ENCODE measurements around the gene GOLPH3L.
"Not testable (repeated sequence)": the region's sequence is repeated elsewhere in the genome, so short reads cannot be mapped to it uniquely, and the experiment has no call there.

GOLPH3L gene

DNA sequence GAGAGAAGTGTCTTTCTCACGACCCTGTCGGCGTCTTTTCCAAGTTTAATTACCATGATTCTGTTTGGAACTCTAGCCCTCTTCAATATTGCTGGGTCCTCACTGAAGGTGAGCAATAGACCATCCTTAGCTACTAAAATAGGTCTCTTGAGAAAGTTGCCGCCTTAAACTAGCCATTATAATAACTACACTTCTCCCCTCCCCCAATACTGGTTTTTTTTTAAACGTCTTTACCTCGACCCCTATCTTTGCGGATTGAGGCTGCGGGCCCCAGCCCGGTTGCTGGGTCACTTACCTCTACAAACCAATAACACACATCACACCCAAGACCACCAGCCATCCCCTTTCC is 68.2 kb downstream of the GOLPH3L start (continued):
- TF ChIP-seq, protein P1, sequence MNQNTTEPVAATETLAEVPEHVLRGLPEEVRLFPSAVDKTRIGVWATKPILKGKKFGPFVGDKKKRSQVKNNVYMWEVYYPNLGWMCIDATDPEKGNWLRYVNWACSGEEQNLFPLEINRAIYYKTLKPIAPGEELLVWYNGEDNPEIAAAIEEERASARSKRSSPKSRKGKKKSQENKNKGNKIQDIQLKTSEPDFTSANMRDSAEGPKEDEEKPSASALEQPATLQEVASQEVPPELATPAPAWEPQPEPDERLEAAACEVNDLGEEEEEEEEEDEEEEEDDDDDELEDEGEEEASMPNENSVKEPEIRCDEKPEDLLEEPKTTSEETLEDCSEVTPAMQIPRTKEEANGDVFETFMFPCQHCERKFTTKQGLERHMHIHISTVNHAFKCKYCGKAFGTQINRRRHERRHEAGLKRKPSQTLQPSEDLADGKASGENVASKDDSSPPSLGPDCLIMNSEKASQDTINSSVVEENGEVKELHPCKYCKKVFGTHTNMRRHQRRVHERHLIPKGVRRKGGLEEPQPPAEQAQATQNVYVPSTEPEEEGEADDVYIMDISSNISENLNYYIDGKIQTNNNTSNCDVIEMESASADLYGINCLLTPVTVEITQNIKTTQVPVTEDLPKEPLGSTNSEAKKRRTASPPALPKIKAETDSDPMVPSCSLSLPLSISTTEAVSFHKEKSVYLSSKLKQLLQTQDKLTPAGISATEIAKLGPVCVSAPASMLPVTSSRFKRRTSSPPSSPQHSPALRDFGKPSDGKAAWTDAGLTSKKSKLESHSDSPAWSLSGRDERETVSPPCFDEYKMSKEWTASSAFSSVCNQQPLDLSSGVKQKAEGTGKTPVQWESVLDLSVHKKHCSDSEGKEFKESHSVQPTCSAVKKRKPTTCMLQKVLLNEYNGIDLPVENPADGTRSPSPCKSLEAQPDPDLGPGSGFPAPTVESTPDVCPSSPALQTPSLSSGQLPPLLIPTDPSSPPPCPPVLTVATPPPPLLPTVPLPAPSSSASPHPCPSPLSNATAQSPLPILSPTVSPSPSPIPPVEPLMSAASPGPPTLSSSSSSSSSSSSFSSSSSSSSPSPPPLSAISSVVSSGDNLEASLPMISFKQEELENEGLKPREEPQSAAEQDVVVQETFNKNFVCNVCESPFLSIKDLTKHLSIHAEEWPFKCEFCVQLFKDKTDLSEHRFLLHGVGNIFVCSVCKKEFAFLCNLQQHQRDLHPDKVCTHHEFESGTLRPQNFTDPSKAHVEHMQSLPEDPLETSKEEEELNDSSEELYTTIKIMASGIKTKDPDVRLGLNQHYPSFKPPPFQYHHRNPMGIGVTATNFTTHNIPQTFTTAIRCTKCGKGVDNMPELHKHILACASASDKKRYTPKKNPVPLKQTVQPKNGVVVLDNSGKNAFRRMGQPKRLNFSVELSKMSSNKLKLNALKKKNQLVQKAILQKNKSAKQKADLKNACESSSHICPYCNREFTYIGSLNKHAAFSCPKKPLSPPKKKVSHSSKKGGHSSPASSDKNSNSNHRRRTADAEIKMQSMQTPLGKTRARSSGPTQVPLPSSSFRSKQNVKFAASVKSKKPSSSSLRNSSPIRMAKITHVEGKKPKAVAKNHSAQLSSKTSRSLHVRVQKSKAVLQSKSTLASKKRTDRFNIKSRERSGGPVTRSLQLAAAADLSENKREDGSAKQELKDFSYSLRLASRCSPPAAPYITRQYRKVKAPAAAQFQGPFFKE (tag by site-specific recombination; IDR thresholded peaks at IDR 0.05; ENCODE audit: borderline replicate concordance), result no peak
- TF ChIP-seq ZFP69B (tag by site-specific recombination; IDR thresholded peaks at IDR 0.05) (peak; percentile 40; the same call in 1 of the 2 replicates), ZNF558 (tag by site-specific recombination; IDR thresholded peaks at IDR 0.05) (no peak)
- TF ChIP-seq, protein P2, sequence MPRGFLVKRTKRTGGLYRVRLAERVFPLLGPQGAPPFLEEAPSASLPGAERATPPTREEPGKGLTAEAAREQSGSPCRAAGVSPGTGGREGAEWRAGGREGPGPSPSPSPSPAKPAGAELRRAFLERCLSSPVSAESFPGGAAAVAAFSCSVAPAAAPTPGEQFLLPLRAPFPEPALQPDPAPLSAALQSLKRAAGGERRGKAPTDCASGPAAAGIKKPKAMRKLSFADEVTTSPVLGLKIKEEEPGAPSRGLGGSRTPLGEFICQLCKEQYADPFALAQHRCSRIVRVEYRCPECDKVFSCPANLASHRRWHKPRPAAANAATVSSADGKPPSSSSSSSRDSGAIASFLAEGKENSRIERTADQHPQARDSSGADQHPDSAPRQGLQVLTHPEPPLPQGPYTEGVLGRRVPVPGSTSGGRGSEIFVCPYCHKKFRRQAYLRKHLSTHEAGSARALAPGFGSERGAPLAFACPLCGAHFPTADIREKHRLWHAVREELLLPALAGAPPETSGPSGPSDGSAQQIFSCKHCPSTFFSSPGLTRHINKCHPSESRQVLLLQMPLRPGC (tag by site-specific recombination; IDR thresholded peaks at IDR 0.05), result 0 out of 2 replicates have a peak, but pooled peaks have one; percentile 5

DNA sequence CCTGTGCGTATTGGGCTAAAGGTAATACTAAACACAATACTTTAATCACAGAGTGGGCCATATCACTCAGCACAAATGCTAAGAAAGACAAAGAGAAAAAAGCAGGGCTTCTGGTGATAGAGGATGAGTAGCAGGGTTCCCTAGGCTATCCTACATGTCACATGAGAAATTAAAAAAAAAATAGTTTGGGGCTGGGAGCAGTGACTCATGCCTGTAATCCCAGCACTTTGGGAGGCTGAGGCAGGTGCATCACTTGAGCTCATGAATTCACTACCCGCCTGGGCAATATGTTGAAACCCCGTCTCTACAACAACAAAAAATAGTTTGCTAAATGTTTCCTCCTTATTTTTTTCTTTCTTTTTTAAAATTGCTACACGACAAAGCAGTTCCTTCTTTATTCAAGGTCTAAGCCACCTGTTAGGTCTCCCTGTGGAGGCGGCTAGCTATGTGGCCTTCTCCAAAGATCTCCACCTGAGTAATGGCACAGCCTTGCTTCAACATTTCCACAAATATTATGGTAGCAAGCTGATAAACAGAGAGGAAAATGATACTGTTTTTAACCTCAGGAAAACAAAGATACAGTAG is 69.0 kb downstream of the GOLPH3L start:
- Histone ChIP-seq H3K27ac (ENCODE audit: extremely low read depth, low read depth, low read length) (no peak overlapping the region), H3K4me1 (ENCODE audit: control insufficient read depth, insufficient read depth, low read length) (no peaks in the 10 kb centered on the region), H3K9me3 (ENCODE audit: control insufficient read depth, insufficient read depth, low read depth, low read length) (no peaks in the 10 kb centered on the region), H3K36me3 (ENCODE audit: control insufficient read depth in 2 of 2, insufficient read depth in 1 of 2, low read length in 2 of 2) (peaks cover 7 to 48% of the 10 kb centered on the region in 2 experiments), H3K4me3 (ENCODE audit: low read depth, low read length) (peak overlapping the region; percentile 77)
- ChIA-PET POLR2A (interaction anchor here (0.5 to 3.0 kb wide), 4 partner anchors 8 to 277 kb away, joined by 3 to 33 read pairs (median 6); partner anchors contain the start of gene MCL1), CTCF (interaction anchor here (0.8 to 1.8 kb wide), 4 partner anchors 8 to 294 kb away, joined by 3 to 10 read pairs (median 6); no protein-coding TSS in a partner anchor)
- TF ChIP-seq YY2 (tag by site-specific recombination; IDR thresholded peaks at IDR 0.05) (no peak), SCRT2 (tag by site-specific recombination; IDR thresholded peaks at IDR 0.05) (peak; percentile 75), ZNF629 (tag by site-specific recombination; IDR thresholded peaks at IDR 0.05) (no peak), FEZF1 (tag by site-specific recombination; IDR thresholded peaks at IDR 0.05) (no peak), SETDB1 (IDR thresholded peaks at IDR 0.05; ENCODE audit: insufficient read length, low read length) (no peak), HOXC10 (CRISPR knock-in tag; IDR thresholded peaks at IDR 0.05) (no peak)
- TF ChIP-seq, protein P2 (tag by site-specific recombination; IDR thresholded peaks at IDR 0.05), result no peak
- TF ChIP-seq, protein P3, sequence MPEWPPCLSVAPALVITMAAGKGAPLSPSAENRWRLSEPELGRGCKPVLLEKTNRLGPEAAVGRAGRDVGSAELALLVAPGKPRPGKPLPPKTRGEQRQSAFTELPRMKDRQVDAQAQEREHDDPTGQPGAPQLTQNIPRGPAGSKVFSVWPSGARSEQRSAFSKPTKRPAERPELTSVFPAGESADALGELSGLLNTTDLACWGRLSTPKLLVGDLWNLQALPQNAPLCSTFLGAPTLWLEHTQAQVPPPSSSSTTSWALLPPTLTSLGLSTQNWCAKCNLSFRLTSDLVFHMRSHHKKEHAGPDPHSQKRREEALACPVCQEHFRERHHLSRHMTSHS (tag by site-specific recombination; IDR thresholded peaks at IDR 0.05), result no peak

DNA sequence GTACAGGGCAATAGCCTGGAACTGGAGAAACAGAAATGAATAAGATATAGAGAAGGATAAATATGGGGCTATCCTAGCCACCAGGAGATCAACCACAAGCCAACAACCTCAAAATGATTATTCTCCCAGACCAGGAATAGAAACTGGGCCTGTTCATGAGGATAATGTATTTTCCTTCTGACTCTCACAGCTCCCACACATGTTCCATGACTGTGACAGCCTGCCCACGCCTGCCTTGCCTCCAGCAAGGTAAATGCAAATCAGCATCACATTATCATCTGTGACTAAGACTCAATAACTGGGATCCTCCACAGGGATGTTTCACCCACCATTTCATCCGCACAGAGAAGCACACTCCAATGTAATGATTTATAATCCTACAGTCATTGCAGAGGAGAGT is 70.8 kb downstream of the GOLPH3L start:
- ChIA-PET POLR2A (no interaction called here), CTCF (no interaction called here)
- H3K27ac ChIP-seq (ENCODE audit: extremely low read depth, low read depth, low read length), result no peak overlapping the region
- no peaks in the 10 kb centered on the region for H3K4me1 ChIP-seq (ENCODE audit: control insufficient read depth, insufficient read depth, low read length)
- no peaks in the 10 kb centered on the region for H3K9me3 ChIP-seq (ENCODE audit: control insufficient read depth, insufficient read depth, low read depth, low read length)
- no peak overlapping the region for H3K4me3 ChIP-seq (ENCODE audit: low read depth, low read length)
- peaks cover 14 to 60% of the 10 kb centered on the region in 2 experiments for H3K36me3 ChIP-seq (ENCODE audit: control insufficient read depth in 2 of 2, insufficient read depth in 1 of 2, low read length in 2 of 2)
- TF ChIP-seq EGR2 (tag by site-specific recombination; IDR thresholded peaks at IDR 0.05; ENCODE audit: low read depth) (peak; percentile 74), SP3 (tag by site-specific recombination; IDR thresholded peaks at IDR 0.05) (no peak), ZNF211 (tag by site-specific recombination; IDR thresholded peaks at IDR 0.05; ENCODE audit: low read depth) (no peak), ZNF623 (tag by site-specific recombination; IDR thresholded peaks at IDR 0.05) (no peak), GFI1B (tag by site-specific recombination; IDR thresholded peaks at IDR 0.05) (no peak), ZFHX2 (tag by site-specific recombination; conservative IDR thresholded peaks at IDR 0.05) (peak; percentile 72)

DNA sequence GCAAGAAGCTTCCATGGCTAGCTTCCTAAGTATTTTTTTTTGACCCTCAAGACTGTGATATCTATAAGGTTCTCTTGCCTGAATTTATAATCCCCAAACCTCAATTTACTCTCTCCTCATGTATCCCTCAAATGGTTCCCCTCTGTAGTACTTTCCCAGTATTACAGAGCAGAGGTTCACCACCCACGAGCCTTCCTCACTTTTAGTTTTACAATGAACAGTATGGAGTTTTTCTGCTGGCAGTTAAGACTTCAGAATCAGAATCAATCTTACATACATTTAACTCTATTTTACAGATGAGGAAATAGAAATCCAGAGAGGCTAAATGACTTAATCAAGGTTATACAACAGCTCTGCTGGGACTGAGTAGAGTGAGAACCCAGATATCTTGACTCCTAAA is 72.4 kb downstream of the GOLPH3L start:
- H3K4me3 ChIP-seq (ENCODE audit: low read depth, low read length); H3K4me1 ChIP-seq (ENCODE audit: control insufficient read depth, insufficient read depth, low read length); POLR2A ChIA-PET; H3K27ac ChIP-seq (ENCODE audit: extremely low read depth, low read depth, low read length); H3K9me3 ChIP-seq (ENCODE audit: control insufficient read depth, insufficient read depth, low read depth, low read length): not testable (repeated sequence)
- CTCF ChIA-PET, result interaction anchor here (0.7 kb wide), 1 partner anchor 64 kb away, joined by 5 read pairs; no protein-coding TSS in a partner anchor
- peaks cover 24 to 75% of the 10 kb centered on the region in 2 experiments for H3K36me3 ChIP-seq (ENCODE audit: control insufficient read depth in 2 of 2, insufficient read depth in 1 of 2, low read length in 2 of 2)

Measured in HEK293 (cell line).